IMR-90 (cell line): ENCODE measurements around the gene PTPN21. TPM values are rescaled to one million over a fixed set of nuclear protein-coding genes. Genes with fewer than 3 reads are reported as not detected.

Experiments
- ATAC-seq: fragments of 200-7000 bp; cut with Tn5 transposase; 2 replicates; pipeline ENCODE4 v1.9.1; 2020; ENCODE audit warnings: low read depth, mild to moderate bottlenecking, moderate library complexity
- BruUV-seq: library from RNA; stranded (reverse); fragments of 400-500 nt; replicated peaks from 2 replicates; lab custom pipeline; 2021; lab: Mats Ljungman, UMichigan
- CTCF ChIA-PET: fragments of 300-600 bp; formaldehyde crosslinking; extraction: SDS; loops from one replicate; lab custom pipeline; 2021; ENCODE audit warnings: antibody characterized with exemption; lab: Yijun Ruan, JAX
- POLR2A ChIA-PET: fragments of 300-600 bp; sonication (Branson Sonifier 250); formaldehyde crosslinking; loops from one replicate; lab custom pipeline; 2022; ENCODE audit warnings: antibody characterized with exemption; ENCODE audit not compliant: unreplicated experiment; lab: Charles Lee
- DNase-seq: peaks from one replicate; pipeline ENCODE4 v3.0.0; 2013
- H2AFZ ChIP-seq: replicated peaks from 2 replicates; pipeline ENCODE3; 2013; ENCODE audit warnings: low read length, mild to moderate bottlenecking; ENCODE audit not compliant: poor library complexity
- H2AK5ac ChIP-seq: 2 replicates; pipeline ENCODE4 v1.6.1; 2013; ENCODE audit warnings: low read depth, low read length, inconsistent platforms
- H2AK9ac ChIP-seq: replicated peaks from 2 replicates; pipeline ENCODE3; 2013; ENCODE audit warnings: mild to moderate bottlenecking, low read depth, low read length, moderate library complexity; ENCODE audit not compliant: poor library complexity
- H2BK120ac ChIP-seq: 2 replicates; pipeline ENCODE4 v1.6.1; 2013; ENCODE audit warnings: low read depth, low read length, inconsistent platforms
- H2BK15ac ChIP-seq: 3 replicates; pipeline ENCODE4 v1.6.1; 2013; ENCODE audit warnings: low read depth, low read length, inconsistent platforms
- H2BK20ac ChIP-seq: 2 replicates; pipeline ENCODE4 v1.6.1; 2013; ENCODE audit warnings: low read depth, mild to moderate bottlenecking, inconsistent platforms, low read length, moderate library complexity
- H2BK5ac ChIP-seq: 2 replicates; pipeline ENCODE4 v1.6.1; 2013; ENCODE audit warnings: mild to moderate bottlenecking, low read depth, low read length, inconsistent platforms; ENCODE audit not compliant: poor library complexity, severe bottlenecking
- H3K14ac ChIP-seq: replicated peaks from 2 replicates; pipeline ENCODE4 v1.6.1; 2013; ENCODE audit warnings: low read depth, low read length, inconsistent platforms
- H3K18ac ChIP-seq: 2 replicates; pipeline ENCODE4 v1.6.1; 2013; ENCODE audit warnings: low read depth, low read length, control low read depth
- H3K23ac ChIP-seq: 2 replicates; pipeline ENCODE4 v1.6.1; 2013; ENCODE audit warnings: low read depth, low read length, inconsistent platforms
- H3K27ac ChIP-seq: 2 replicates; pipeline ENCODE4 v1.5.1; 2013; ENCODE audit warnings: mild to moderate bottlenecking, control low read depth, low read length; ENCODE audit not compliant: insufficient read depth
- H3K27me3 ChIP-seq: 2 replicates; pipeline ENCODE4 v1.6.1; 2013; ENCODE audit warnings: low read length; ENCODE audit not compliant: control insufficient read depth, insufficient read depth
- H3K36me3 ChIP-seq: 2 replicates; pipeline ENCODE4 v1.6.1; 2013; ENCODE audit warnings: low read length, mixed read lengths; ENCODE audit not compliant: control insufficient read depth, insufficient read depth
- H3K4ac ChIP-seq: 2 replicates; pipeline ENCODE4 v1.6.1; 2013; ENCODE audit warnings: low read depth, low read length, inconsistent platforms
- H3K4me1 ChIP-seq: 2 replicates; pipeline ENCODE4 v1.6.1; 2013; ENCODE audit warnings: low read length, mixed read lengths; ENCODE audit not compliant: control insufficient read depth, insufficient read depth
- H3K4me2 ChIP-seq: 2 replicates; pipeline ENCODE4 v1.6.1; 2013; ENCODE audit warnings: low read depth, mild to moderate bottlenecking, control low read depth, low read length, moderate library complexity
- H3K4me3 ChIP-seq: 2 replicates; pipeline ENCODE4 v1.5.1; 2013; ENCODE audit warnings: low read depth, mild to moderate bottlenecking, control low read depth, low read length, moderate library complexity; ENCODE audit not compliant: insufficient read depth
- H3K56ac ChIP-seq: 2 replicates; pipeline ENCODE4 v1.6.1; 2013; ENCODE audit warnings: low read length, inconsistent platforms; ENCODE audit not compliant: insufficient read depth; ENCODE audit errors: extremely low read depth
- H3K79me1 ChIP-seq, 2 experiments: 2 replicates each; pipeline ENCODE4 v1.6.1; 2013; ENCODE audit warnings: low read length in 2 of 2, inconsistent platforms in 1 of 2, low read depth in 1 of 2
- H3K9ac ChIP-seq: 2 replicates; pipeline ENCODE4 v1.6.1; 2013; ENCODE audit warnings: low read depth, low read length, control low read depth
- H3K9me1 ChIP-seq: 2 replicates; pipeline ENCODE4 v1.6.1; 2013; ENCODE audit warnings: low read length, inconsistent platforms; ENCODE audit not compliant: insufficient read depth
- H3K9me3 ChIP-seq: 2 replicates; pipeline ENCODE4 v1.6.1; 2013; ENCODE audit warnings: low read length; ENCODE audit not compliant: control insufficient read depth, insufficient read depth
- H4K20me1 ChIP-seq: 2 replicates; pipeline ENCODE4 v1.6.1; 2013; ENCODE audit warnings: low read length, inconsistent platforms; ENCODE audit not compliant: insufficient read depth
- H4K5ac ChIP-seq: 2 replicates; pipeline ENCODE4 v1.6.1; 2013; ENCODE audit warnings: mild to moderate bottlenecking, low read depth, low read length, control low read depth
- H4K8ac ChIP-seq, 2 experiments: 2 replicates each; pipeline ENCODE4 v1.6.1; 2013; ENCODE audit warnings: low read depth in 2 of 2, low read length in 2 of 2, control low read depth in 1 of 2, inconsistent platforms in 1 of 2
- H4K91ac ChIP-seq: 2 replicates; pipeline ENCODE4 v1.6.1; 2013; ENCODE audit warnings: low read depth, low read length, inconsistent platforms; ENCODE audit not compliant: insufficient read depth
- BHLHE40 ChIP-seq: fragments of 150-350 bp; IDR thresholded peaks from 2 replicates; pipeline ENCODE4 v1.6.1; 2016; ENCODE audit warnings: mild to moderate bottlenecking, low read depth, low read length
- CHD1 ChIP-seq: IDR thresholded peaks from 2 replicates; pipeline ENCODE4 v1.6.1; 2012; ENCODE audit warnings: low read depth, low read length, improper control_type of control experiment
- MAFK ChIP-seq: IDR thresholded peaks from 2 replicates; pipeline ENCODE4 v1.6.1; 2012; ENCODE audit warnings: low read depth, low read length, improper control_type of control experiment
- RAD21 ChIP-seq: IDR thresholded peaks from 2 replicates; pipeline ENCODE4 v1.6.1; 2012; ENCODE audit warnings: low read length, improper control_type of control experiment
- USF2 ChIP-seq: fragments of 150-350 bp; IDR thresholded peaks from 2 replicates; pipeline ENCODE4 v1.6.1; 2017; ENCODE audit warnings: mild to moderate bottlenecking, antibody characterized with exemption, low read length, low read depth
- WGBS, 2 experiments: methylation state at CpG; one replicate each; pipeline versions ENCODE4 v1.1.5 to v1.1.7; 2013; ENCODE audit warnings: missing lambda C conversion rate in 2 of 2; ENCODE audit not compliant: insufficient read length in 1 of 2; ENCODE audit errors: extremely low coverage in 2 of 2; 5-methylcytosine and 5-hydroxymethylcytosine counted together
- dilution Hi-C: fragments of 300-500 bp; cut with HindIII; formaldehyde crosslinking; loops from one replicate; pipeline ENCODE4 v1.14.3; 2018; ENCODE audit warnings: low sequenced_read_pairs; ENCODE audit not compliant: unreplicated experiment
- in situ Hi-C: fragments of 300-500 bp; cut with MboI; formaldehyde crosslinking; loops from 3 replicates; pipeline ENCODE4 v1.14.3; 2019; ENCODE audit warnings: low sequenced_read_pairs, inconsistent platforms, mixed read lengths
- intact Hi-C: fragments of 100-400 bp; cut with micrococcal nuclease; formaldehyde crosslinking; loops from 2 replicates; pipeline ENCODE4 v1.10.0; 2022
- polyA plus RNA-seq, 3 experiments: library from polyadenylated mRNA; depleted of rRNA; stranded (reverse); fragments of >200 nt; gene quantifications; 2 replicates each; pipeline ENCODE4 v1.2.3, GENCODE V29; 2012; ENCODE audit warnings: low replicate concordance in 1 of 3
- total RNA-seq: library from RNA; depleted of rRNA; stranded (reverse); fragments of >200 nt; gene quantifications from 2 replicates; pipeline ENCODE4 v1.2.3, GENCODE V29; 2012

PTPN21 gene
- total and polyA plus RNA-seq, 2 of the 4 experiments (the other 2 are of a cell fraction): 10.4 to 10.7 TPM

- peaks cover 5% of the 10 kb centered on the region for H3K4me1 ChIP-seq
- H3K36me3 ChIP-seq: peaks cover 20% of the 10 kb centered on the region
- H3K4ac ChIP-seq: peak overlapping the region; percentile 81
- peak overlapping the region; percentile 29; the same call in 1 of the 2 replicates for H2BK120ac ChIP-seq
- peak overlapping the region; percentile 99 for H3K4me2 ChIP-seq
- DNase-seq (peak; percentile 19), ATAC-seq (peak; percentile 6; the same call in 1 of the 2 replicates)
- H3K56ac ChIP-seq: peak overlapping the region; percentile 72; the same call in 1 of the 2 replicates
- H3K4me3 ChIP-seq: peak overlapping the region; percentile 71
- peaks cover 29 to 54% of the 10 kb centered on the region in 2 experiments for H3K79me1 ChIP-seq
- peaks cover 35% of the 10 kb centered on the region; the same call in 1 of the 2 replicates for H4K20me1 ChIP-seq
- no peaks in the 10 kb centered on the region for H3K27me3 ChIP-seq
- H3K9me1 ChIP-seq: no peaks in the 10 kb centered on the region; the same call in 1 of the 2 replicates
- H3K23ac ChIP-seq: peak overlapping the region; percentile 91
- peak overlapping the region; percentile 60 for H4K5ac ChIP-seq
- dilution Hi-C loops: no loop called here
- H3K14ac ChIP-seq: peak overlapping the region; percentile 93
- H2BK15ac ChIP-seq: no peak overlapping the region
- ChIA-PET POLR2A (no interaction called here), CTCF (interaction anchor here (0.6 kb wide), 1 partner anchor 15 kb away, joined by 5 read pairs; no protein-coding TSS in a partner anchor)
- H2AFZ ChIP-seq: peak overlapping the region; percentile 83
- peak overlapping the region; percentile 6 to 73; a peak in 2 of 4 replicates for H4K8ac ChIP-seq
- peak overlapping the region; percentile 84 for H2AK9ac ChIP-seq
- H3K27ac ChIP-seq: peak overlapping the region; percentile 65
- no CpG with 5 or more reads among the region's 23 CpGs for WGBS, 2 experiments
- in situ Hi-C loops: loop anchor here (10.0 kb wide), 2 partner anchors 167 to 357 kb away; partner anchors contain the start of gene SPATA7
- no peaks in the 10 kb centered on the region for H3K9me3 ChIP-seq
- BruUV-seq: no TSS peak
- peak overlapping the region; percentile 87 for H2AK5ac ChIP-seq
- H3K9ac ChIP-seq: peak overlapping the region; percentile 68
- TF ChIP-seq CHD1 (no peak), RAD21 (no peak), USF2 (no peak), BHLHE40 (no peak), MAFK (no peak)
- H2BK5ac ChIP-seq: peak overlapping the region; percentile 56
- H4K91ac ChIP-seq: 0 out of 2 replicates have a peak overlapping the region, but pooled peaks have one; percentile 5
- no peak overlapping the region for H2BK20ac ChIP-seq
- peak overlapping the region; percentile 13; the same call in 1 of the 2 replicates for H3K18ac ChIP-seq
- intact Hi-C loops: loop anchor here (2.0 kb wide), 2 partner anchors 363 to 537 kb away; no protein-coding TSS in a partner anchor
Observed at GRCh38 chr14:88551980-88552431, 2.8 kb downstream of the PTPN21 start.
